EL (cell line): Measurements from ENCODE around the gene OLFML2B.

Experiments used
- DNase-seq: peaks from one replicate; pipeline ENCODE4 v3.0.0-alpha.2; 2016

Gene OLFML2B

DNA sequence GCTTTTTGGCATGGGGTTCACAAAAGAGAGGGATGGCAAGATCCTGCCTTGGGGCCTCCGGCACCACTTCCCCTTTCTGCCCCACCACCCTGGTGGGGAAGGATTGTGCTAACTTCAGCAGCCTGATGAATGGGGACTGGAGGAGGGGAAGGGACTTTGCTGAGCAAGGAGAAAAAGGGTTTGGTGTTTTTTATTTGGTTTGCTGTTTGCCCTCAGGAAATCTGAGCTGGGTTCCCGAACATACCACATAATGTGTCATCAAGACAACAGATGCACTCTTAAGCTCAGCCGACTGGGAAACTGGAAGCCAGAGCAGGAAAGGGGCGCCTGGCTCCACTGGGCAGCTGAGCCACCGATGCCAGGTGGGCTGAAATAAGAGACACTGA, 19.8 kb downstream of the OLFML2B start:
- DNase-seq, result peak; percentile 96

DNA sequence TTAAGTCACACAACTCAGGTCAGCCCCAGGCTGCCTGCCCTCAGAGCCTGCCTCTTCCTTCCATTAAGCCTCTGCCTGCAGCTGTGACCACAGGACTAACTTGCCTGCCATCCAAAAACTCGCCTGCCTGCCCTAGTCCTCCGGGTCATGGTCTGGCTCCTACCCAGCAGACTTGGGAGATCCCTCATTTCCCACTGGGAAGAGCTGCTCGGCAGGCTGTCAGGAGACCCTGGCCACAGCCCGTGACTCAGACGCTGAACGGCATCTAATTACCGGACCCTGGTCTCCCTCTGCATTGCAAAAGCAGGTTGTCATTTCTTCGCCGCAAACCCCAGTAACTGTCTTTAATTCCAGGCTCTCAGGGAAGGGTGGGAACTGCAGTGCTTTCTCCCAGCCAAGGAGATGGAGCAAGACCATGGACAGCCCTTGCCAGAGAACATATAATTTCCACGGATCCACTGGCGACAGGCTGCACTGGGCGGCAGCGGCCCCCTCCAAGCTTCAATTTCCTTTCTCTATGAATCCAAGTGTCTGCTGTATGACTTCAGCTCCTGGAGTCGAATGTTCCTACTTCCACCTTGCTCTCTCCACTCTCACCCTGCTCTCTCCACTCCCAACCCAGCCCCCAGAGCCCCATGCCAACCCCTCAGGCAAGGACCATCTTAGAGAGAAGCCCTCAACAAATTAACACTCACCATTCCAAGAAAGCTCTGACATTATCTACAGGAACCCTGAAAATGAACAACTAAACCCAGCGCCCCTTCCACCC, 20.4 kb downstream of the OLFML2B start:
- DNase-seq, result peak; percentile 99

GRCh38 chr1:162000053-162000420, 23.6 kb downstream of the OLFML2B start:
- DNase-seq, result no peak

DNA sequence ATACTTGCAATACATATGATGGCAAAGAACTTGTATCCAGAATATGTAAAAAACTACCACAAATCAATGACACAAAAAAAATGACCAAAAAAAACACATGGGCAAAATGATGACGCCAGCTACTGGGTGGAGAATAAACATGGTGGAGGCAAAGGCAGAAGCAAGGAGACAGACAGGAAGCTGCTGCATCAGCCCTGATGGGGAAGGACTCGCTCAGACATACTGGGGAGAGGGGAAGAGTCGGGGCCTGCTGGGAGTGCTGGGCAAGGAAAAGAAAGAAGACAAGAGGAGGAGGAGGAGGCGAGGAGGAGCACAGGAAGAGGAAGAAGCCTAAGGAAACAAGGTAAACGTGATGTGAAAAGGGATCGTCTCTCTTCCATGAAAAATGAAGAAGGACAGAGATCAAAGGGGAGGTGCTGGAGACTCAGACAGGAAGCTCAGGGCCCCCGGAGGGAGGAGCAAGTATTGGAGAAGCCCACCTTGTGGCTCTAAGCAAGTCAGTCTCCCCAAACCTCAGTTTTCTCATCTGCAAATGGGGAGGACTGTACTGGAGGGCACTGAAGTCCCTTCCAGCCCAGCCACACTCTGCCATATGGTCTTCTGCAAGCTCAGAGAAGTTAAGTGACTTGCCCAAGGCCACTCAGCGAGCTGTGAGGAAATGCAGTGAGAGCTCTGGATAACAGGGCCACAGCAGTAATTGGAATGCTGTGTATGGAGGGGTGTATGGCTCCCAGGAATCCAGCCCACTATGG, 24.2 kb downstream of the OLFML2B start:
- DNase-seq, result no peak

DNA sequence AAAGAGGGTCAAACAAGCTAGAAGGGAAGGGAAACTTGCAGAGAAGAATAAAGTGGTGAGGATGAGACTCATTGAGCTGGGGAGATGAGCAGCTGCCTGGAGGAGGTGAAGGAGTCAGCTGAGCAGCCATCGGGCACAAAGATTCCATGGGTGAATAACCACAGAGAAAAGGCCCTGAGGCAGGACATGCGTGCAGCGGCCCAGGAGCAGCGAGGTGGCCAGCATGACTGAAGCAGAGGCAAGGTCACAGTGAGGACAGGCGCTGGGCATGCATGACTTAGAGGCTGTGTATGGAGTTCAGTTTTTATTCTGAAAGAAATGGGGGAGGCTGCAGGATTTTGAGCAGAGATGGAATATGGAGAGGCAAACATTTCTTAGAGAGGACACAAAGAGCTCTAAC, 24.9 kb downstream of the OLFML2B start:
- peak; percentile 76 for DNase-seq

GRCh38 chr1:161997152-161997551, 26.5 kb downstream of the OLFML2B start:
- no peak for DNase-seq

- DNase-seq, result peak; percentile 75
Measured at GRCh38 chr1:161994175-161994668, 29.4 kb downstream of the OLFML2B start.

- DNase-seq, result no peak
Measured at GRCh38 chr1:161993576-161993975, 30.1 kb downstream of the OLFML2B start.

DNA sequence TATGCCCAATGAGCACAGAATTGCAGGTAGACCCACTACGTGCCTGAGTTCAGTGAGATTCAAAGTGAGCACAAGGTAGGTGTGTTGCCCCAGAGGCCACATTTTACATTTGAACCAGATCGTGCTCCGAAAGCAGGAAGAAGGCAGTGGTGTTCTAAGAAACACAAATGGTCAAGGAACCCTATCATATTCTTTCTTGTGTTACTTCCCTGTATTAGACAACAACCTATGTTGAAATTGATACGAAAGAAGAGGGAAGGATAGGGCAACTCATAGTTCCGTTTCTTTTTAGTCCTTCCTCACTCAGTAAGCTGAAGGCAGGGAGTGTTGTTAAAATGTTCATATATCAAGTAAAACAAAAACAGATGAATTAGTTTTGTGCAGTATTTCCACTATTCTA, 33.9 kb downstream of the OLFML2B start:
- DNase-seq, result no peak

GRCh38 chr1:161989108-161989507, 34.6 kb downstream of the OLFML2B start:
- peak; percentile 70 for DNase-seq

DNA sequence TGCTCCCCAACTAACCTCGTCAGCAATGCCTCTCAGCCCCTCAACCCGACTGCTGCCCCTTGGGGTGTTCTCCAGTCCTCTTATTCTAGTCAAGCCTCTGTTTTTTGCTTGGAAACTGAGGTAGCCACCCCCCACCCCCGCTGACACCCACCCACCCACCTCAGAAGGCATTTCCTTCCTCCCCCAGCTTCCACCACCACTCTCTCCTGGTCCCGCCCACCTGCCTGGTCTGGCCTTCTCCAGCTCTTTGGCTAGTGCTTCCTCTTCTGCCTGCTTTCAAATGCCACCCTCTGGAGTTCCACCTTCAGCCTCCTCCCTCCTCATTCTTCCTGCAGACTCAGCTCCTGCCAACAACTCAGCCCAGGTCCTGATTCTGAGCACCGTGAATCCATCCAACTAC, 35.3 kb downstream of the OLFML2B start:
- DNase-seq, result no peak

DNA sequence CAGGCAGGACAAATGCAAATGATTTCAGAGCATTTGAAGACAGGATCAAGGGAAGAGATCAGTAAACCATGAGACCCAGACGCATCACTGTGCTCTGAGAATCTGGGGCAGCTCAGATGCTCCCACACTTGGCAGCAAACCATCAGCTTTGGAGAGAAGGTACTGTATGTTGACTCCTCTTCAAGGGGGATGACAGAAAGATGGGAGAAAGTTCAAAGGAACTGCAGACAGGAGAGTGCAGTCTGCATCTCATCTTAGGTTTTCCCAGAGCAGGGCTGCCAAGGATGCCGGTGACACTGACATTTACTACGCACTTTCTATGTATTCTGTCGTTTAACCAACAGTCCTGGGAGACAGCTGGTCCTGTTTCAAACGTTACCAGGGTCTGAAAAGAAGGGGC, 35.8 kb downstream of the OLFML2B start:
- no peak for DNase-seq

DNA sequence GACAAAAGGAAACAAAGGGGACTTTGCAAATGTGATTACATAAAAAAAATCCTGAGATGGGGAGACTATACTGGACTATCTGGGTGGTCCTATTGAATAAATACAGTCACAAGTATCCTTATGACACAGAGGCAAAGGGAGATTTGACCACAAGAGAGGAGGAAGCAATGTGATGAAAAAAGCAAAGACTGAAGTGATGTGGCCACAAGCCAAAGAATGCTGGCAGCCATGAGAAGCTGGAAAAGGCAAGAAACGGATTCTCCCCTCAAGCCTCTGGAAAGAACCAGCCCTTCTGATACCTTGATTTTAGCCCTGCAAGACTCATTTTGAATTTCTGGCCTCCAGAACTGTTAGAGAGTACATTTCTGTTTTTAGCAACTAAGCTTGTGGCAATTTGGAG, 36.4 kb downstream of the OLFML2B start:
- DNase-seq, result no peak

- no peak for DNase-seq
Measured at GRCh38 chr1:161986328-161986727, 37.3 kb downstream of the OLFML2B start.

DNA sequence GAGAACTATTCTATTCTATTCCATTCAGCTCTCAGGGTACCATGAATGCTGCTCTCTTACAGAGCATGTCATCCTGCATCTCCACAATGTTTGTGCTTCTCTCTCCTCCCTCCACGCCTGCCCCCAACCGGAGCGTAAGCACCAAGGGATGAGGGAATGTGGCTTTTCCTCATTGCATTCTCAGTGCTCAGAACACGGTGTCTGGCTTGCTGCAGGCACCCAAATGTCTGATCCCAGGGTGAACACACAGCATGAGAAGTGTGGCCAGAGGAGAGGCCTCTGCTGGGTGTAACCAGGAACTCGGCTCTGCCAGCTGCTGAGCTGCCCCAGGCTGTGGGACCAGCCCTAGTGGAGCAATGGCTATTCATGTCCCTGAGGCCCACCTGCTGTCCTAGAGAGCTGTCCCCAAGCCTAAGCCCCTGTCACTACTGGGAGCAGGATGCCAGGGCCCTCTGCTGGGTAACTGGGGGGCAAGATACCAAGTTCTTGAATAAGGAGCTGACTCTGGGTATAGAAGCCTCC, 38.3 kb downstream of the OLFML2B start:
- no peak for DNase-seq

DNA sequence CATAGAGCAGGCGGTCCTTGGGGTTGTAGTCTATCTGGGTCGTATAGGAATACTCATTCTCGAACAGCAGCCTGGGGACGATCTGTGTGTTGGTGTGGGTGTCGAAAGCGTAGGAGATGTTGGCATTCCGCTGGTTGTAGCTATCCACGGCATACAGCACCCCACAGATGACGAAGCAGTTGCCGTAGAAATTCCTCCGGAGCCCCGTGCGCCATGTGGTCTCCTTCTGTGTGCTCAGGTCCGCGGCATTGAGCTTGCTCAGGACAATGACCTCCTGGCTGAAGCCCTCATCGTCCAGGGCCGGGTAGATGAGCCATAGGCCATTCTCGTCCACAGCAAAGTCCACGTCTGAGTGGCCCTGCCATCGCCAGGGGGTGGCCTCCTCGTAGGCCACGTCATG, 39.9 kb downstream of the OLFML2B start:
- no peak for DNase-seq

DNA sequence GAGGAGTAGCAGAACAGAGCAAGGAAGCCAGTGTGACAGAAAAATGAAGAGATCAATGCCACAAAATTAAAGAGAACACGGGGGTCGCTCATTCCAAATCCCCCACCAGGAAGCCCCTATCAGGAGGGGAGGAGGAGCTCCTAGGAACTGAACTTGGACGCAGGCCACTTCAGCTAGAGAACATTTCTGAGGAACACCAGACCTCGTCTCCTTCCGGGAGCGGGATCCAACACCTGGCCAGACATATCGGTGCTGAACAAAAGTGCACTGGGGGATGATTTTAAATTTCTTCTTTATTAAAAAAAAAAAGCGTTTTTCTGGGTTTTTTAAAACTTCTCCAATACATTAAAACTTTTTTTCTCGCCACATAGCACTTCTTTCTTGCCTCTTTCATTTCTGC, 40.8 kb downstream of the OLFML2B start:
- DNase-seq, result no peak

DNA sequence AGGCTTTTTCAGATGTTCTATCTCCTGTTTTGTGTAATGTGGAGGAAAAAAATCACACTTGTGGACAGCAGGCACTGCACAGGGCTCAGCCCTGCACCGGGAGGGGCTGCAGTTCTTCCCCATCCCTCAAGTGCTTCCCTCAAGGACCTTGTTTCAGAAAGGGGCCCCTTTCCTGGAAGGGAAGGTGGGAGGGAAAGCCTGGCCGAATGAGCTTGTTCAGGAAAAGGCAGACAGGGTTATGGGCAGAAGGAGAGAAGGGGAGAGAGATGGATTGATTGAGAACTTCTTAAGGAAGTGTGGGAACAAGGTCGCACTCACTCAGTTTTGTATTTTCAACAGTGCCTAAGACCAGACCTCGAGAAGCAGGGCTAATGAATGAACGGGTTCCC, 41.2 kb downstream of the OLFML2B start:
- no peak for DNase-seq

GRCh38 chr1:161981735-161982506, 41.7 kb downstream of the OLFML2B start:
- no peak for DNase-seq

DNA sequence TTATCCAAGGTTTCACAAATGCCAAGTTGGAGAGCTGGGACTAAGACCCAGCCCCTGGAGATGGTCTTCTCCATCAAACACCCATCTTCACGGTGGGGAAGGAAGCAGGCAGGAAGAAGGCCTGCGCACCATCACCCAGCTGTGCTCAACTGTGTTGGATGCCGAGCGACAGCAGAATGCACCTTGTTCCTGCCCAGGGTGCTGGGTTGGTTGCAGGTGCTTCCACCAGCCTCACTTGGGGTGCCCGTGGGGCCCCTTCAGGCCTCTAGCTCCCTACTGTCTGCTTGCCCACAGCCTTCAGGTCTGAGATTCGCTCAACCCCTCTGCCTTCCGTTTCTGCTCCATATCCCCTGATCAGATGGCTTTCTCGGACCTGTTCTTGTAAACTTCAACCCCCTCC, 42.5 kb downstream of the OLFML2B start:
- DNase-seq, result no peak

GRCh38 chr1:161978011-161978790, 45.5 kb downstream of the OLFML2B start:
- DNase-seq, result no peak
